Natural killer cell (primary cell): ENCODE measurements around the gene SGK2. TPM values are rescaled to one million over a fixed set of nuclear protein-coding genes. Genes with fewer than 3 reads are reported as not detected.

Experiments
- ATAC-seq, 3 donors: fragments of 150-1000 bp in 2 of 3; fragments of 200-7000 bp in 1 of 3; cut with Tn5 transposase; 1 replicate in 1 of 3; 2 replicates in 2 of 3; pipeline ENCODE4 v1.10.0; 2021; ENCODE audit warnings: mild to moderate bottlenecking in 2 of 3, moderate library complexity in 2 of 3
- DNase-seq, 2 donors: peaks; one replicate each; pipeline versions ENCODE4 v3.0.0 to v3.0.0-alpha.2; 2013 to 2021; ENCODE audit warnings: mixed read lengths in 1 of 2
- H3K27ac ChIP-seq: one replicate; pipeline ENCODE4 v1.5.1; 2013; ENCODE audit warnings: mild to moderate bottlenecking, low read length
- H3K27me3 ChIP-seq: one replicate; pipeline ENCODE4 v1.6.1; 2013; ENCODE audit warnings: low read length; ENCODE audit not compliant: control insufficient read depth, insufficient read depth
- H3K36me3 ChIP-seq: one replicate; pipeline ENCODE4 v1.6.1; 2013; ENCODE audit warnings: low read length; ENCODE audit not compliant: control insufficient read depth, insufficient read depth
- H3K4me1 ChIP-seq: one replicate; pipeline ENCODE4 v1.6.1; 2013; ENCODE audit warnings: low read length; ENCODE audit not compliant: control insufficient read depth, insufficient read depth
- H3K4me3 ChIP-seq: one replicate; pipeline ENCODE4 v1.5.1; 2013; ENCODE audit warnings: low read length
- H3K9me3 ChIP-seq: one replicate; pipeline ENCODE4 v1.6.1; 2013; ENCODE audit warnings: low read length; ENCODE audit not compliant: control insufficient read depth, insufficient read depth
- H3K27ac Mint-ChIP-seq, 2 donors: one replicate each; pipeline ENCODE4 v1.8.0; 2022; ENCODE audit warnings: mild to moderate bottlenecking in 2 of 2, mixed read lengths in 2 of 2, moderate library complexity in 1 of 2
- H3K27me3 Mint-ChIP-seq, 2 donors: one replicate each; pipeline ENCODE4 v1.8.0; 2022; ENCODE audit warnings: low read depth in 2 of 2, mixed read lengths in 2 of 2
- H3K36me3 Mint-ChIP-seq: one replicate; pipeline ENCODE4 v1.8.0; 2022; ENCODE audit warnings: mixed read lengths
- H3K4me1 Mint-ChIP-seq, 2 donors: one replicate each; pipeline ENCODE4 v1.8.0; 2022; ENCODE audit warnings: mixed read lengths in 2 of 2
- H3K4me3 Mint-ChIP-seq: one replicate; pipeline ENCODE4 v1.8.0; 2022; ENCODE audit warnings: mild to moderate bottlenecking, moderate library complexity, mixed read lengths
- H3K9me3 Mint-ChIP-seq, 2 donors: one replicate each; pipeline ENCODE4 v1.8.0; 2022; ENCODE audit warnings: mixed read lengths in 2 of 2
- CTCF ChIP-seq: fragments of 200-600 bp; IDR thresholded peaks from one replicate; pipeline ENCODE4 v1.8.0; 2022; ENCODE audit warnings: antibody characterized with exemption
- WGBS: methylation state at CpG from one replicate; pipeline ENCODE4 v1.1.7; 2013; ENCODE audit warnings: missing lambda C conversion rate; ENCODE audit not compliant: insufficient coverage; 5-methylcytosine and 5-hydroxymethylcytosine counted together
- intact Hi-C: fragments of 100-400 bp; cut with micrococcal nuclease; formaldehyde crosslinking; loops from one replicate; pipeline ENCODE4 v1.14.2; 2022
- total RNA-seq, 4 donors: library from RNA; stranded (reverse); fragments of 120-200 nt in 1 of 4; gene quantifications; one replicate each; pipeline versions ENCODE4 v1.2.3 to v1.2.4, GENCODE V29; 2013 to 2022

SGK2 gene
- total RNA-seq, 3 donors from 2014 or later (not counting 1 experiment from before 2014, with no cell fraction given), result 0.48 to 1.2 (median 0.61) TPM

GRCh38 chr20:43544501-43544900 is 14.3 kb upstream of the SGK2 start:
- H3K4me1 Mint-ChIP-seq, result no peaks in the 10 kb centered on the region
- Histone ChIP-seq H3K36me3 (no peaks in the 10 kb centered on the region), H3K4me3 (no peak overlapping the region), H3K27me3 (no peaks in the 10 kb centered on the region), H3K4me1 (no peaks in the 10 kb centered on the region), H3K9me3 (no peaks in the 10 kb centered on the region), H3K27ac (no peak overlapping the region)
- DNase-seq (no peak), ATAC-seq (no peak)
- intact Hi-C loops, result no loop called here
- H3K27ac Mint-ChIP-seq, result no peak overlapping the region
- no peaks in the 10 kb centered on the region for H3K27me3 Mint-ChIP-seq
- H3K4me3 Mint-ChIP-seq, result no peak overlapping the region
- no peak for TF ChIP-seq CTCF
- H3K36me3 Mint-ChIP-seq, result no peaks in the 10 kb centered on the region
- 93% methylated on average over 9 of the region's 9 CpGs for WGBS
- H3K9me3 Mint-ChIP-seq, result no peaks in the 10 kb centered on the region

DNA sequence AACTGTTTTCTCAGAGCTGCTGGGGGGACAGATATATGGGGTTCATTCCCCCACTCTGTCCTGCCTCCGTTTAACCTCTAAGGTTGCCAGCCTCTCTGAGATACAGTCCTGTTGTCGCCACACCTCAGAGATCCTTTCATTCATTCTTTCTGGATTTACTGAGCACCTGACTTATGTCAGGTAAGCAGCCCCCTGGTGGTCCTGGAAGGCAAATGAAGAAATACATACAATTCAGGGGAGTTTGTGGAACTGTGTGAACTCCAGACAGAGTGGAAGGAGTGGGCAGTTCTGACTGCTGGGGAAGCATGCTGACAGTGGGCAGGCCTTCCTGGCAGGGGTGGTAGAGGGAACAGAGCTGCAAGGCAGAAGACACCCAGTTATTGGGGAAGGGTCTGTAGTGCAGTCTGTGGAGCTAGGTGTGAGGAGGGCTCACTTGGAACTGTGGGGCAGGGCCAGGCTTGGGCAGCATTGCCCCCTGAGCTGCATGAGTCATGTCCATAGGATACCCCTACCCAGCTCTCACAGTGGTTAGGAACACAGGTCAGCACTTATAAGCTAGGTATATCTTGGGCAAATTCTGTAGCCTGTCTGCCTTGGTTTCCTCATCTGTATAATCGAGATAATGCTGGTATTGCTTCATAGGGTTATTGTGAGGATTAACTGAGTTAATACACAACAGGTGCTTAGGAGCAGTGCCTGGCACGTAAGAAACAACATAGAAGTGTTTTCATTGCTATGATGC is 12.8 kb upstream of the SGK2 start:
- Mint-ChIP-seq H3K36me3 (no peaks in the 10 kb centered on the region), H3K27ac (no peak overlapping the region), H3K9me3 (no peaks in the 10 kb centered on the region), H3K27me3 (no peaks in the 10 kb centered on the region), H3K4me1 (no peaks in the 10 kb centered on the region), H3K4me3 (no peak overlapping the region)
- H3K4me1 ChIP-seq, result no peaks in the 10 kb centered on the region
- H3K4me3 ChIP-seq, result no peak overlapping the region
- WGBS, result 93% methylated on average over 4 of the region's 4 CpGs
- H3K27ac ChIP-seq, result no peak overlapping the region
- H3K27me3 ChIP-seq, result no peaks in the 10 kb centered on the region
- intact Hi-C loops, result no loop called here
- no peaks in the 10 kb centered on the region for H3K9me3 ChIP-seq
- TF ChIP-seq CTCF, result no peak
- DNase-seq (no peak), ATAC-seq (peak in 1 of 3 donors; percentile 29)
- no peaks in the 10 kb centered on the region for H3K36me3 ChIP-seq

DNA sequence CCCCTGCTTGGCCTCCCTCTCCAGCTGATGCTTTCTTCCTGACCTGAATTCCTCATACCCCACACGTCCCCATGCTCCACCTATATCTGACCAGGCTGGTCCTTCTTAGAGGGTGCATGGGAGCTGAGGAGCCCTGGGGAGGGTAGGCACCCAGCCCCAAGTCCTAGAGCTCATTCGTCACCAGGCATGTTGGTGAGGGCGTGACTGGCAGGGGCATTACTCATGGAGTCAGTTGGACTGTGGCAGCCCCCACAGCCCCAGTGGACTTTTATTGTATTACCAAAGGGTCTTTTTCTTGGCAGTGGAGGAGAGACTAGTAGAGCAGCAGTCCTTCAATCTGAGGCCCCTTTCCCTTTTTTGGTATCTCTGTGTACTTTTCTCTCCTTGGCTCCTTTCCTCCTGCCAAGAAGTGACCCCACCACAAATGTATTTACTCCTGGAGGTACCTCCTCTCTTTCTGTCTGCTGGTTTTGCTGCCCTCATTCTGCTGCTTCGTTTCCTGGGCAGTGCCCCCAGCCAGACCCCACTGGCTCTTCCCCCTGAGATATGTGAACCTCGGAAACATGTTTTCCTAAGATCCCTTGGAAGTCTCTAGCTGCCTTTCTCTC is 10.4 kb upstream of the SGK2 start:
- no peak overlapping the region for H3K27ac Mint-ChIP-seq
- 65% methylated on average over 5 of the region's 5 CpGs for WGBS

More for the DNA sequence above, 10.4 kb upstream of the SGK2 start:
- no peak for DNase-seq
- no peaks in the 10 kb centered on the region for H3K9me3 ChIP-seq
- no peaks in the 10 kb centered on the region for H3K27me3 ChIP-seq
- Mint-ChIP-seq H3K27me3 (no peaks in the 10 kb centered on the region), H3K36me3 (no peaks in the 10 kb centered on the region), H3K4me1 (no peaks in the 10 kb centered on the region), H3K4me3 (no peak overlapping the region), H3K9me3 (no peaks in the 10 kb centered on the region)
- no peaks in the 10 kb centered on the region for H3K36me3 ChIP-seq
- intact Hi-C loops, result no loop called here
- ATAC-seq, result no peak
- H3K4me3 ChIP-seq, result no peak overlapping the region
- H3K27ac ChIP-seq, result no peak overlapping the region
- no peaks in the 10 kb centered on the region for H3K4me1 ChIP-seq
- TF ChIP-seq CTCF, result no peak
